ENCODE results near the gene GH1. TPM values are rescaled to one million over a fixed set of nuclear protein-coding genes. Genes with fewer than 3 reads are reported as not detected.

The GH1 gene
- total RNA-seq, 1 donor from 2014 or later = not detected

- TF ChIP-seq, protein P1, sequence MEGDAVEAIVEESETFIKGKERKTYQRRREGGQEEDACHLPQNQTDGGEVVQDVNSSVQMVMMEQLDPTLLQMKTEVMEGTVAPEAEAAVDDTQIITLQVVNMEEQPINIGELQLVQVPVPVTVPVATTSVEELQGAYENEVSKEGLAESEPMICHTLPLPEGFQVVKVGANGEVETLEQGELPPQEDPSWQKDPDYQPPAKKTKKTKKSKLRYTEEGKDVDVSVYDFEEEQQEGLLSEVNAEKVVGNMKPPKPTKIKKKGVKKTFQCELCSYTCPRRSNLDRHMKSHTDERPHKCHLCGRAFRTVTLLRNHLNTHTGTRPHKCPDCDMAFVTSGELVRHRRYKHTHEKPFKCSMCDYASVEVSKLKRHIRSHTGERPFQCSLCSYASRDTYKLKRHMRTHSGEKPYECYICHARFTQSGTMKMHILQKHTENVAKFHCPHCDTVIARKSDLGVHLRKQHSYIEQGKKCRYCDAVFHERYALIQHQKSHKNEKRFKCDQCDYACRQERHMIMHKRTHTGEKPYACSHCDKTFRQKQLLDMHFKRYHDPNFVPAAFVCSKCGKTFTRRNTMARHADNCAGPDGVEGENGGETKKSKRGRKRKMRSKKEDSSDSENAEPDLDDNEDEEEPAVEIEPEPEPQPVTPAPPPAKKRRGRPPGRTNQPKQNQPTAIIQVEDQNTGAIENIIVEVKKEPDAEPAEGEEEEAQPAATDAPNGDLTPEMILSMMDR (IDR thresholded peaks at IDR 0.05) = no peak
- no peak overlapping the region for H3K4me3 ChIP-seq
- H3K4me1 ChIP-seq = no peaks in the 10 kb centered on the region
- intact Hi-C loops (cut with DNase I) = no loop called here
- no peak for ATAC-seq
- no peaks in the 10 kb centered on the region for H3K36me3 ChIP-seq
- no peaks in the 10 kb centered on the region for H3K9me3 ChIP-seq
- no peak for DNase-seq
- no peak overlapping the region for H3K27ac ChIP-seq
- H3K27me3 ChIP-seq (ENCODE audit: low read depth) = no peaks in the 10 kb centered on the region
Observed at GRCh38 chr17:63955232-63955631, 36.6 kb upstream of the GH1 start.

GRCh38 chr17:63954402-63955063 is 35.9 kb upstream of the GH1 start:
- DNase-seq (no peak), ATAC-seq (peak in 1 of 2 donors; percentile 38)
- Histone ChIP-seq H3K4me1 (no peaks in the 10 kb centered on the region), H3K36me3 (no peaks in the 10 kb centered on the region), H3K4me3 (no peak overlapping the region), H3K27me3 (ENCODE audit: low read depth) (no peaks in the 10 kb centered on the region), H3K27ac (no peak overlapping the region), H3K9me3 (no peaks in the 10 kb centered on the region)
- TF ChIP-seq, protein P1 (IDR thresholded peaks at IDR 0.05) = no peak
- intact Hi-C loops (cut with DNase I) = no loop called here

DNA sequence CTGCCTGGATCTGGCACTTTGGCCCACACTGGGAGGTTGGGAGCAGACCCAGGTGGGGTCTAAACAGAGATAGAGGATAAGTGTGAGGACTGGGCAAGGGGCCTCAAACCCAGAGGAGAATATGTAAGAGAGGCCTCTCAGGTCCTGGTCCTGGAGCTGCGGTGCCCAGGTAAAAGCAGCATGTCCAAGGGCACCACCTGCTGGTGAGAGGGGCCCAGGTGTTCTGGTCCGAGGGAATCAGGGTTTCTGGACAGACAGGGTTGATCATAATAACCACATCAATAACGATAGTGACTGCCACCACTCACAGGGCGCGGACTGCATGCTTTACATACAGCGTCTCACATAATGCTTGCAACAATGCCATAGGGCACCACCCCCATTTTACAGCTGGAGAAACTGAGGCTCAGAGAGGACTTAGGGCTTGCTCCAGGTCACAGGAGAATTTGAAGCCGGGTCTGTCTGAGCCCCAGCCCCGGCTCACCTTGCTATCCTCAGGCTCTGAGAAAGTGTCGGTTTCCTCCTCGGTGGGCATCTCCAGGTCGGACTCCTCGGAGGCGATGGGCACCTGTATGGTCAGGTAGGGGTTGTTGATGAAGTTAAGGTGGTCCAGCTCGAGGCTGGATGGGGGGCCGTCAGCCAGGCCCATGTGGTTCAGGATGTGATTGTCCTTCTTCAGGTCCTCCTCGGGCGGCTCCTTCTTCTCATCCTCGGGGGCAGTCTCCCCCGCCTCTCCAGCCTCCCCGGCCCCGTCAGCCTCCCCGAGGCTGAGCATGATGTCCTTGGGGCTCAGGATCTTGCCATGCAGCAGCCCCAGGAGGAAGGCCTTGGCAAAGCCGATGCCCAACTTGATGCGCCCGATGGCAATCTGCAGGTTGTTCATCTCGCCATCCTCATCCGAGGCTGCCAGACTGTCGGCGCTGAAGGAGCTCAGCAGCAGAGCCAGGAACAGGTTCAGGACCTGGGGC is 32.6 kb upstream of the GH1 start:
- TF ChIP-seq, protein P1 (IDR thresholded peaks at IDR 0.05) = peak; percentile 27
- no peak for DNase-seq
- H3K4me3 ChIP-seq = no peak overlapping the region
- H3K27ac ChIP-seq = no peak overlapping the region
- no peaks in the 10 kb centered on the region for H3K36me3 ChIP-seq
- H3K4me1 ChIP-seq = peaks cover 9% of the 10 kb centered on the region
- H3K9me3 ChIP-seq = no peaks in the 10 kb centered on the region
- intact Hi-C loops (cut with DNase I) = no loop called here
- ATAC-seq = peak; percentile 7 to 29
- H3K27me3 ChIP-seq (ENCODE audit: low read depth) = no peaks in the 10 kb centered on the region

DNA sequence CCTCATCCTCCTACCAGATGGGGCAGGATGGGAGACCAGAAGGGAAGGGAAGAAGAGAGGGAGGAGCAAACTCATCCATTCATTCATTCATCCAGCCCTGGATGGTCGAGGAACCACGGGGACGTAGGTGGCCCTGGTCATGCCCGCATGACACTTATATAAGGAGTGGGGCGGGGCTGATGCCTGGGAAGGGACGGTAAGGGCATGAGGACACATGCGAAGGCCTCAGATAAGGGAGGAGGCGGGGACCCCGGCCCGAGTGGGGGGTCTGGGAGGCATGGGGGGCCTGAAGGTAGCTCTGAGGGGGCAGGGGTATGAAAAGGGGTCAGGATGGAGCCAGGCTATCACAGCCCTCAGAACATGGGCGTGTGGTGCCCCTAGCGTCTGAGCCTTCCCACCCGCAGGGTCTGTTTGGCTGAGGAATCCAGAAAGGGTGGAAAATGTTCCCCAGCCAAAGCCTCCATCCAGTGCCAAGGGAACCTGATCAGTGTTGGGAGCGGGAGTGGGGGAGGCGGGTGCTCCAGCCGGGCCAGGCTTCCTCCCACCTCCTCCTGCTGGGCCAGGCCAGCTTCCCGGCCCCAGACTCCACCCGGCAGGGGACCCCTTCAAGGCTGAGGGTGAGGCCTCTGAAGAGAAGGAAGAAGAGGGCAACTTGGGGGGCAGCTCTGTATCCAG is 31.1 kb upstream of the GH1 start:
- intact Hi-C loops (cut with DNase I) = no loop called here

DNA sequence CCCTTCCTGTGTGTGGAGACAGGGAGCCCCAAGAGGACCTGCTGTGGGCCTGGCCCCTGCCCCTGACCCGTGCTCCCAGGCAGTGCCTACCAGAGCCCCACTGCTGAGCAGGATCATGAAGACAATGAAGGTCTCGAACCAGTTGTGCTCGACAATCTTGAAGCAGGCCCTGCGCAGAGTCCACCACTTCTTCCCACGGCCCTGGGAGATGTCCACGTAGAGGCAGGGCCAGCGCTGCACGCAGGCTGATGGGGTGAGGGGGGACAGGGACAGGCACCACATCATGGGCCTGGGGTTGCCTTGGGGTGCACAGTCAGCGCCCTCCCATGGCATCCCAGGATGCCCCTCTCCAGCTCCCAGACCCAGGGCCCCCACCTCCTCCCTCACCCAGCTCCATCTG is 29.9 kb upstream of the GH1 start:
- TF ChIP-seq, protein P1 (IDR thresholded peaks at IDR 0.05) = no peak
- Histone ChIP-seq H3K4me3 (no peak overlapping the region), H3K27ac (no peak overlapping the region), H3K27me3 (ENCODE audit: low read depth) (no peaks in the 10 kb centered on the region), H3K9me3 (no peaks in the 10 kb centered on the region), H3K4me1 (peaks cover 12% of the 10 kb centered on the region), H3K36me3 (no peaks in the 10 kb centered on the region)
- no peak for ATAC-seq
- DNase-seq = no peak
- intact Hi-C loops (cut with DNase I) = no loop called here

More for the DNA sequence above, 31.1 kb upstream of the GH1 start:
- H3K27ac ChIP-seq = no peak overlapping the region
- H3K36me3 ChIP-seq = no peaks in the 10 kb centered on the region
- H3K4me1 ChIP-seq = peaks cover 12% of the 10 kb centered on the region
- DNase-seq (no peak), ATAC-seq (no peak)
- TF ChIP-seq, protein P1 (IDR thresholded peaks at IDR 0.05) = no peak
- H3K9me3 ChIP-seq = no peaks in the 10 kb centered on the region
- H3K4me3 ChIP-seq = no peak overlapping the region
- H3K27me3 ChIP-seq (ENCODE audit: low read depth) = no peaks in the 10 kb centered on the region

All from lower lobe of right lung (tissue), 2 donors.